Right lobe of liver (tissue), 6 donors: ENCODE results near the gene STRBP. TPM values are rescaled to one million over a fixed set of nuclear protein-coding genes. Genes with fewer than 3 reads are reported as not detected.

Experiments used
- ATAC-seq, 4 donors: fragments of 200-7000 bp; cut with Tn5 transposase; one replicate each; pipeline ENCODE4 v1.9.1; 2020; ENCODE audit warnings: mild to moderate bottlenecking in 4 of 4, moderate library complexity in 4 of 4
- DNase-seq, 3 donors: peaks; one replicate each; pipeline ENCODE4 v3.0.0-alpha.2; 2020
- H3K27ac ChIP-seq, 3 donors: fragments of 200-600 bp; one replicate each; pipeline ENCODE4 v1.8.0; 2022
- H3K27me3 ChIP-seq, 2 donors: fragments of 200-600 bp; one replicate each; pipeline ENCODE4 v1.8.0; 2022
- H3K36me3 ChIP-seq, 4 donors: fragments of 200-600 bp; sonication (generic) in 1 of 4; one replicate each; pipeline versions ENCODE4 v1.5.1 to v1.8.0; 2017 to 2022; ENCODE audit warnings: control low read depth in 1 of 4
- H3K4me1 ChIP-seq, 4 donors: fragments of 200-600 bp; sonication (generic) in 1 of 4; one replicate each; pipeline versions ENCODE4 v1.5.1 to v1.8.0; 2017 to 2022; ENCODE audit warnings: control low read depth in 1 of 4
- H3K4me3 ChIP-seq, 3 donors: fragments of 200-600 bp; one replicate each; pipeline ENCODE4 v1.8.0; 2022
- H3K9me3 ChIP-seq, 4 donors: fragments of 200-600 bp; sonication (generic) in 1 of 4; one replicate each; pipeline versions ENCODE4 v1.5.1 to v1.8.0; 2017 to 2022; ENCODE audit warnings: control low read depth in 1 of 4
- POLR2A ChIP-seq: fragments of 450-650 bp; IDR thresholded peaks from one replicate; pipeline ENCODE4 v1.6.1; 2017; ENCODE audit warnings: antibody characterized with exemption, mild to moderate bottlenecking
- WGBS: methylation state at CpG from one replicate; pipeline ENCODE4 v1.1.6; 2018; ENCODE audit warnings: low coverage, low lambda C conversion rate; ENCODE audit not compliant: insufficient coverage; ENCODE audit errors: missing lambda C conversion rate; 5-methylcytosine and 5-hydroxymethylcytosine counted together
- intact Hi-C, 2 donors: fragments of 100-400 bp; cut with DNase I; formaldehyde crosslinking; loops; one replicate each; pipeline versions ENCODE4 v1.11.2 to v1.14.1; 2022
- total RNA-seq, 6 experiments: library from RNA; depleted of rRNA in 2 of 6; stranded (reverse); fragments of >200 nt in 2 of 6; fragmentation: NEBNext Ultra II Directional in 3 of 6; extraction: Animal tissue kit (Norgen Biotek cat#: 25700) in 3 of 6; gene quantifications; one replicate each; pipeline versions ENCODE4 v1.1.0 to v1.2.4, GENCODE V29; 2016 to 2023
- TF ChIP-seq, protein P1 (sequence below), 4 donors: fragments of 200-600 bp in 3 of 4; fragments of 450-650 bp in 1 of 4; IDR thresholded peaks; one replicate each; pipeline versions ENCODE4 v1.5.1 to v1.8.0; 2016 to 2022; ENCODE audit warnings: antibody characterized with exemption in 4 of 4, mild to moderate bottlenecking in 2 of 4
- donor health status: DM: no; HTN: yes; CAD: no.
- donor health status: DM: no; HTN: no; CAD: no.
- donor health status: DM: no; HTN: no; CAD: no.
- donor health status: DM: no; HTN: yes; CAD: no.
- donor health status: DM: no; HTN: yes; CAD: no.

STRBP gene
- total RNA-seq, 6 experiments from 2014 or later: 5.3 to 10.2 (median 8.3) TPM

DNA sequence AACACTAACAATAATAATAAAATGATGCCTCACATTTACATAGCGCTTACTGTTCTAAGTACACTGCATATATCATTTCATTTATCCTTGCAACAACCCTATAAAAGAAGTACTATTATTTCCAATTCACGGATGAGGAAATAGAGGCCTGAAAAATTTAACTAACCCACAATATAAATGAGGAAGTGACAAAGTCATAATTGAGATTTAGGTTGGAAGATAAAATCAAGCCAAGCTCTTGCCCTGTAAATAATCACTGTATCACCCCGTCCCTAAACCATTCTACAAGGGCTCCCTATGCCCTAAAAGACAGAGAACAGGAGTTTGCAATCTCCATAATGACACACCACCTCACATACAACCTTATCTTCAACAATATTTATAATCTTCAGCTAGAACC is 49.6 kb downstream of the STRBP start:
- no peaks in the 10 kb centered on the region for H3K36me3 ChIP-seq
- H3K27ac ChIP-seq: no peak overlapping the region
- no peaks in the 10 kb centered on the region for H3K27me3 ChIP-seq
- ATAC-seq (no peak), DNase-seq (no peak)
- H3K4me3 ChIP-seq: no peak overlapping the region
- TF ChIP-seq, protein P1, sequence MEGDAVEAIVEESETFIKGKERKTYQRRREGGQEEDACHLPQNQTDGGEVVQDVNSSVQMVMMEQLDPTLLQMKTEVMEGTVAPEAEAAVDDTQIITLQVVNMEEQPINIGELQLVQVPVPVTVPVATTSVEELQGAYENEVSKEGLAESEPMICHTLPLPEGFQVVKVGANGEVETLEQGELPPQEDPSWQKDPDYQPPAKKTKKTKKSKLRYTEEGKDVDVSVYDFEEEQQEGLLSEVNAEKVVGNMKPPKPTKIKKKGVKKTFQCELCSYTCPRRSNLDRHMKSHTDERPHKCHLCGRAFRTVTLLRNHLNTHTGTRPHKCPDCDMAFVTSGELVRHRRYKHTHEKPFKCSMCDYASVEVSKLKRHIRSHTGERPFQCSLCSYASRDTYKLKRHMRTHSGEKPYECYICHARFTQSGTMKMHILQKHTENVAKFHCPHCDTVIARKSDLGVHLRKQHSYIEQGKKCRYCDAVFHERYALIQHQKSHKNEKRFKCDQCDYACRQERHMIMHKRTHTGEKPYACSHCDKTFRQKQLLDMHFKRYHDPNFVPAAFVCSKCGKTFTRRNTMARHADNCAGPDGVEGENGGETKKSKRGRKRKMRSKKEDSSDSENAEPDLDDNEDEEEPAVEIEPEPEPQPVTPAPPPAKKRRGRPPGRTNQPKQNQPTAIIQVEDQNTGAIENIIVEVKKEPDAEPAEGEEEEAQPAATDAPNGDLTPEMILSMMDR (IDR thresholded peaks at IDR 0.05): no peak
- TF ChIP-seq POLR2A: no peak
- H3K4me1 ChIP-seq: no peaks in the 10 kb centered on the region
- H3K9me3 ChIP-seq: no peaks in the 10 kb centered on the region
- WGBS: 91% methylated on average over 3 of the region's 3 CpGs
- intact Hi-C loops: no loop called here

- H3K27me3 ChIP-seq: no peaks in the 10 kb centered on the region
- DNase-seq (no peak), ATAC-seq (no peak)
- no peak overlapping the region for H3K27ac ChIP-seq
- no peaks in the 10 kb centered on the region for H3K9me3 ChIP-seq
- 64% methylated on average over 2 of the region's 2 CpGs for WGBS
- TF ChIP-seq POLR2A: no peak
- TF ChIP-seq, protein P1 (IDR thresholded peaks at IDR 0.05): no peak
- H3K4me1 ChIP-seq: no peaks in the 10 kb centered on the region
- intact Hi-C loops: no loop called here
- H3K4me3 ChIP-seq: no peak overlapping the region
- no peaks in the 10 kb centered on the region for H3K36me3 ChIP-seq
Observed at GRCh38 chr9:123217128-123217654, 51.2 kb downstream of the STRBP start.

GRCh38 chr9:123216251-123216797 is 52.1 kb downstream of the STRBP start:
- Histone ChIP-seq H3K27me3 (no peaks in the 10 kb centered on the region), H3K4me3 (no peak overlapping the region), H3K27ac (no peak overlapping the region), H3K4me1 (no peaks in the 10 kb centered on the region), H3K36me3 (no peaks in the 10 kb centered on the region), H3K9me3 (no peaks in the 10 kb centered on the region)
- ATAC-seq (no peak), DNase-seq (no peak)
- 89% methylated on average over 4 of the region's 5 CpGs for WGBS
- intact Hi-C loops: no loop called here
- TF ChIP-seq POLR2A: no peak

DNA sequence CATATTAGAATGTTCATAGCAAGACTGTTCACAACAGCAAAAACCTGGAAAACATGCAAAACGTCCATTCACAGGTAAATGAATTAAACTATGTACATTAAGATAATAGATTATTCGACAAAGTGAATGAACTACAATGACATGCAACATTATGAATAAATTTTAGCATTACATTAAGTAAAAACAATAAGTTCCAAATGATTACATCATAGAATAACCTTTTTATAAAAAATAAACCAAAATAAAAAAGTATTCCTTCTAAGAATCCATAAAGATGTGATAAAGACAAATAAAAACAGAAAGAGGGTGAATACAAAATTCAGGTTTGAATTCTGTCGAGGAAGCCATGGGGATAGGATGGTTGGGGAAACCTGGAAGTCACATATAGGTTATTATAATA is 57.3 kb downstream of the STRBP start:
- TF ChIP-seq, protein P1 (IDR thresholded peaks at IDR 0.05): no peak
- no peak for TF ChIP-seq POLR2A
- Histone ChIP-seq H3K27me3 (no peaks in the 10 kb centered on the region), H3K36me3 (no peaks in the 10 kb centered on the region), H3K4me3 (no peak overlapping the region), H3K9me3 (no peaks in the 10 kb centered on the region), H3K4me1 (no peaks in the 10 kb centered on the region), H3K27ac (no peak overlapping the region)
- DNase-seq (no peak), ATAC-seq (no peak)
- 84% methylated on average over 3 of the region's 3 CpGs for WGBS
- intact Hi-C loops: no loop called here

GRCh38 chr9:123208626-123209174 is 59.7 kb downstream of the STRBP start:
- no peak overlapping the region for H3K27ac ChIP-seq
- no peaks in the 10 kb centered on the region for H3K4me1 ChIP-seq
- H3K27me3 ChIP-seq: no peaks in the 10 kb centered on the region
- TF ChIP-seq, protein P1 (IDR thresholded peaks at IDR 0.05): no peak
- TF ChIP-seq POLR2A: no peak
- no peak for DNase-seq
- intact Hi-C loops: no loop called here
- 81% methylated on average over 1 of the region's 1 CpG for WGBS
- no peaks in the 10 kb centered on the region for H3K36me3 ChIP-seq
- H3K4me3 ChIP-seq: no peak overlapping the region
- no peaks in the 10 kb centered on the region for H3K9me3 ChIP-seq
- ATAC-seq: no peak
